ENCODE data around the gene GTPBP4. TPM values are rescaled to one million over a fixed set of nuclear protein-coding genes. Genes with fewer than 3 reads are reported as not detected.

Gene GTPBP4
- total RNA-seq, 1 donor from 2014 or later: 45.0 TPM

DNA sequence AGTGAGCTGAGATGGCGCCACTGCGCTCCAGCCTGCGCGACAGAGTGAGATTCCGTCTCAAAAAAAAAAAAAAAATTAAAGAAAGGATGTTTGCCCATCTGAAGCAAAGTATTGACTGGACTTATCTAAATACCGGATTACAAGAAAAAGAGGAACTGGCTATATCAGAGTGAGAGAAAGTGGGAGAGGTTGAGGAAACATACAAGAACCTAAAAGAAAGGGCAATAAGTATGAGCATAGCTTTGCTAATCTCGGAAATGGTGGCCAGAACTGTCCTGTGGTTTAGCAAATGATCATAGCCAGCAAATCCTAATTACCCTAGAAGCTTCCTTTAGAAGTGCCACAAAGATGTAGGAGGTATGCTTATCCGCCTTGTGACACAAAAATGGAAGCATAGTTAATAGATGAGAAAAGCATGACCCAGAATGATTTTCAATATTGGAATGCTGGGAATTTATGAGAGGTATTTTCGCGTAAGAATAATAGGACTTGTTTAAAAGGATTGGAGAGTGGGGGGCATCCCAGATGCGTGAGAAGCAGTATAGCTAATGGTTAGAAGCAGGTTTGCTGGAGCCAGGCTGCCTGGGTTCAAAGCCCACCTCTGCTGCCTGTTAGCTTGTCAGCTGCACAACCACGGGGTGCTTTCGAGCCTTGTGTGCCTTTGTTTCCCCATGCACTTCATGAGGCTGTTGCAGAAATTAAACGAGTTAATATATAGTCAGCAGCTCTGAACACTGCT, 1.2 kb upstream of the GTPBP4 start:
- Histone ChIP-seq H3K36me3 (ENCODE audit: control insufficient read depth, insufficient read depth, low read length) (peaks cover 6% of the 10 kb centered on the region), H3K27me3 (ENCODE audit: control insufficient read depth, insufficient read depth, low read length) (no peaks in the 10 kb centered on the region), H3K4me3 (ENCODE audit: low read depth, low read length) (peak overlapping the region; percentile 85)
- TF ChIP-seq, protein P1, sequence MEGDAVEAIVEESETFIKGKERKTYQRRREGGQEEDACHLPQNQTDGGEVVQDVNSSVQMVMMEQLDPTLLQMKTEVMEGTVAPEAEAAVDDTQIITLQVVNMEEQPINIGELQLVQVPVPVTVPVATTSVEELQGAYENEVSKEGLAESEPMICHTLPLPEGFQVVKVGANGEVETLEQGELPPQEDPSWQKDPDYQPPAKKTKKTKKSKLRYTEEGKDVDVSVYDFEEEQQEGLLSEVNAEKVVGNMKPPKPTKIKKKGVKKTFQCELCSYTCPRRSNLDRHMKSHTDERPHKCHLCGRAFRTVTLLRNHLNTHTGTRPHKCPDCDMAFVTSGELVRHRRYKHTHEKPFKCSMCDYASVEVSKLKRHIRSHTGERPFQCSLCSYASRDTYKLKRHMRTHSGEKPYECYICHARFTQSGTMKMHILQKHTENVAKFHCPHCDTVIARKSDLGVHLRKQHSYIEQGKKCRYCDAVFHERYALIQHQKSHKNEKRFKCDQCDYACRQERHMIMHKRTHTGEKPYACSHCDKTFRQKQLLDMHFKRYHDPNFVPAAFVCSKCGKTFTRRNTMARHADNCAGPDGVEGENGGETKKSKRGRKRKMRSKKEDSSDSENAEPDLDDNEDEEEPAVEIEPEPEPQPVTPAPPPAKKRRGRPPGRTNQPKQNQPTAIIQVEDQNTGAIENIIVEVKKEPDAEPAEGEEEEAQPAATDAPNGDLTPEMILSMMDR (IDR thresholded peaks at IDR 0.05; ENCODE audit: insufficient read depth, low read length, severe bottlenecking): no peak
- DNase-seq (ENCODE audit: low read depth): peak; percentile 32
- no peak for FAIRE-seq

GRCh38 chr10:987620-987869, 689 bp upstream of the GTPBP4 start:
- DNase-seq (ENCODE audit: low read depth) (peak; percentile 23), FAIRE-seq (no peak)
- H3K27me3 ChIP-seq (ENCODE audit: control insufficient read depth, insufficient read depth, low read length): no peaks in the 10 kb centered on the region
- peaks cover 6% of the 10 kb centered on the region for H3K36me3 ChIP-seq (ENCODE audit: control insufficient read depth, insufficient read depth, low read length)
- H3K4me3 ChIP-seq (ENCODE audit: low read depth, low read length): peak overlapping the region; percentile 85
- TF ChIP-seq, protein P1 (IDR thresholded peaks at IDR 0.05; ENCODE audit: insufficient read depth, low read length, severe bottlenecking): no peak

- DNase-seq (ENCODE audit: low read depth): peak; percentile 55
- no peak for FAIRE-seq
- peaks cover 12% of the 10 kb centered on the region for H3K36me3 ChIP-seq (ENCODE audit: control insufficient read depth, insufficient read depth, low read length)
Observed at GRCh38 chr10:988667-989545, 672 bp downstream of the GTPBP4 start.

DNA sequence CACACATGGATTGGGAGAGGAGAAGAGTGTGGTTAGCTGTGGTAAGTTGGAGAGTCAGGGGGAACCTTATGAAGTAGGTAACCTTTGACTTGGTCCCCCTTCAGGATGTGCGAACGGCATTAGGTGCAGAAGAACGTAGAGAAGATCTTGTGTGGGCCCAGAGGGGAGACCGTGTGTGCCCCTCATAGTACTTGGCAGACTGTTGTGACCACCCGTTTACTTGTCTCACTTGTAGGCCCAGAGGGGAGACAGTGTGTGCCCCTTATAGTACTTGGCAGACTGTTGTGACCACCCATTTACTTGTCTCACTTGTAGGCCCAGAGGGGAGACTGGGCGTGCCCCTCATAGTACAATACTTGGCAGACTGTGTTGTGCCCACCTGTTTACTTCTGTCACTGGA, 2.6 kb downstream of the GTPBP4 start:
- FAIRE-seq (no peak), DNase-seq (ENCODE audit: low read depth) (no peak)
- peaks cover 21% of the 10 kb centered on the region for H3K36me3 ChIP-seq (ENCODE audit: control insufficient read depth, insufficient read depth, low read length)
- no peaks in the 10 kb centered on the region for H3K27me3 ChIP-seq (ENCODE audit: control insufficient read depth, insufficient read depth, low read length)
- H3K4me3 ChIP-seq (ENCODE audit: low read depth, low read length): no peak overlapping the region
- TF ChIP-seq, protein P1 (IDR thresholded peaks at IDR 0.05; ENCODE audit: insufficient read depth, low read length, severe bottlenecking): no peak

More at GRCh38 chr10:988667-989545, 672 bp downstream of the GTPBP4 start:
- TF ChIP-seq, protein P1 (IDR thresholded peaks at IDR 0.05; ENCODE audit: insufficient read depth, low read length, severe bottlenecking): no peak
- peak overlapping the region; percentile 85 for H3K4me3 ChIP-seq (ENCODE audit: low read depth, low read length)
- H3K27me3 ChIP-seq (ENCODE audit: control insufficient read depth, insufficient read depth, low read length): no peaks in the 10 kb centered on the region

DNA sequence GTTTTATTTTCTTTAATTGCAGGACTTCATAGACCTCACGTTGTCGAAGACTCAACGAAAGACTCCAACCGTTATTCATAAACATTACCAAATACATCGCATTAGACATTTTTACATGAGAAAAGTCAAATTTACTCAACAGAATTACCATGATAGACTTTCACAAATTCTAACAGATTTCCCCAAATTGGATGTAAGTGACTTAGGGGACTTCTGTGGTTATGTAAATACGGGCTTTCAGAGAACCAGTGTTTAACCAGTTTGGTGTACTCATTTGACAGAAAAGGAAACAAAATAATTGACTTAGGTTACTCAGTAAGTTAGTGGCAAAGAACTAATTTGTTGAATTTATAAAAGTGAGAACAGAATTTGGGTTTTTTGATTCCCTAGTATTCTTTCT, 4.2 kb downstream of the GTPBP4 start:
- FAIRE-seq (no peak), DNase-seq (ENCODE audit: low read depth) (no peak)
- TF ChIP-seq, protein P1 (IDR thresholded peaks at IDR 0.05; ENCODE audit: insufficient read depth, low read length, severe bottlenecking): no peak
- Histone ChIP-seq H3K27me3 (ENCODE audit: control insufficient read depth, insufficient read depth, low read length) (no peaks in the 10 kb centered on the region), H3K4me3 (ENCODE audit: low read depth, low read length) (no peak overlapping the region), H3K36me3 (ENCODE audit: control insufficient read depth, insufficient read depth, low read length) (peaks cover 24% of the 10 kb centered on the region)
